HG03097 (cell line): ENCODE results near the gene SUGP1.
A peak's percentile ranks its signal among the peaks of the same experiment; 100 is the strongest.

Source experiments
- ATAC-seq: cut with Tn5 transposase; IDR thresholded peaks from one replicate; pipeline ENCODE4 v1.9.1; 2021; ENCODE audit not compliant: unreplicated experiment, low FRiP score

Gene SUGP1

DNA sequence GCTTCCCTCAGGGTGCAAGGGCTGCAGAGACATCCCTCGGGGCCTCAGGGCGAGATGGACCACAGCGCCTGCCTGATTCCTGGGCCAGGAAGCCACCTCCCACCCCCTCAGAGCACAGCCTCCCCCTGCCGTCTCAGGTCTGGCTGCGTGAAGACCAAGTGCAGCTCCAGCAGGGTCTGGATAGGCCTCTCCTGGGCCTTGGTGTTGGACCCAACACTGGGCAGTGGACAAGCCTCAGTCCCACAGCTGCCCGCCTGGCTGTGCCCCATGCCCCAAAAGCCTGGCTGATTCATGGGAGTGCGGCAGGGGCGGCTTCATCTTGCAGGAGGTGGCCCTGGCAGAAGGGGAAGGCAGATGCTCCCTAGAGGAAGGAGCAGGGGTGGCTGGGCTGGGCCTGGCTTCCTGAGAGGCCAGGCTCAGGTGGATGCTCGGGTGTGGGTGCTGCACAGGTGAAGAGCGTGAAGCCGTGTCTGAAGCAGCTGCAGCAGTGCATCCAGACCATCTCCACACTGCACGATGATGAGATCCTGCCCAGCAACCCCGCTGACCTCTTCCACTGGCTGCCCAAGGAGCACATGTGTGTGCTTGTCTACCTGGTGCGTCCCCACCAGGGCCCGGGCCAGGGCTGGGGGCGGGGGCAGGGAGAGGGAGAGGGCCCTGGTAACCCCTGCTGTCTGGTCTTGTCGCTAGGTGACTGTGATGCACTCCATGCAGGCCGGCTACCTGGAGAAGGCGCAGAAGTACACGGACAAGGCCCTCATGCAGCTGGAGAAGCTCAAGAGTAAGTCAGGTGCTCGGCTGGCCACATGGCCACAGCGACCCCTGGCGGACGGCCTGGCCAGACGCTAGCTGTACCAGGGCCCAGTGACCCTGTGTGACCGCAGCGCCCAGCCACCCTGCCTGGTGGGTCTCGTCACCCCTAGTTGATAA is 22.0 kb upstream of the SUGP1 start:
- ATAC-seq = no peak

DNA sequence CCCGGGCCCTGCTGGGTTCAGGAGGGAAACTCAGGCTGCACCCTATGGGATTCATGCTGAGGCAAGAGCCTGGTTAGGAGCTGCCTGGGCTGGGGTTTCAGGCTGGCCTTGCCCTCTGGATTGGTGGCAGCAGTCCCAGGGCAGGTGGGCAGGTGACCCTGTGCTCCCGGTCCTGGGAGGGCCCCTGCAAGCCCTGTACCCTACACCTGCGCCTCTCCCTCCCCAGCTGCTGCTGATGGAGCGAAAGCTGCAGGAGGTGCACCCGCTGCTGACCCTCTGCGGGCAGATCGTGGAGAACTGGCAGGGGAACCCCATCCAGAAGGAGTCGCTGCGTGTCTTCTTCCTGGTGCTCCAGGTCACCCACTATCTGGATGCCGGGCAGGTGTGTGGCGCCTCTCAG is 20.7 kb upstream of the SUGP1 start:
- no peak for ATAC-seq

- no peak for ATAC-seq
Measured at GRCh38 chr19:19338082-19338481, 17.8 kb upstream of the SUGP1 start.

- ATAC-seq = no peak
Measured at GRCh38 chr19:19337120-19337519, 16.8 kb upstream of the SUGP1 start.

GRCh38 chr19:19336597-19336996 is 16.3 kb upstream of the SUGP1 start:
- ATAC-seq = no peak

DNA sequence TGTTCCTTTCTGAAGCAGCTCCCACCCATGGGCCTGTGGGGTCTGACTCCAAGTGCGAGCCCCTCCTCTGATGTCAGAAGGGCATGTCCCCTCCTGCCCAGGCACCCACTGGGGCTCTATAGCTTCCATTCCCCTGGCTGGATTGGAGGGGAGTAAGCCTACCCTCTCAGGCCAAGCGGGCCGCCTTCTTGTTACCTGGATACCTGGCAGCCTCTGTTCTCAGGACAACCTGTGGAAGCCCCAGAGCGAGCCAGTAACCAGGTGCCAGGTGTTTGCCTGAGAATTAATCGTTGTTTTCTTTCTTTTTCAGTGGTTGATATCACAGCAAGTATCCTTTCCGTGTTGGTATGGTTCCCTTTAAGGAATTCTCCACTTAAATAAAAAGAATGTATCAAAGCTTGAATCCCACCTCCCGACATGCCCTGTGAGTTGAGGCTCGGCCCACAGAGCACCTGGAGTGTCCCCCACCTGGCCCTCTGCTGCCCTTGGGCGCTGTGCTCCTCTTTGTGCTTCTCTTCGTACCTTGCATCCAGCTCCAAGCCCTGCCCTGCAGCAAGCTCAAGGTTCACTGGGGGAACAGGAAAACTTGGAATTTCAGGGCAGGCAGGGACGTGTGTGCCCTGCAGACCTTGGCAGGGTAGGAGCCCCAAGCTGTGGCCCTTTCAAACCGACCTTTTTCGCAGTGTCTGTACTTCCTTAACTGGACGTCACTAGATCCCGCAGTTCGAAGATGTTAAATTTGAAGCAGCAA is 15.3 kb upstream of the SUGP1 start:
- ATAC-seq = no peak

DNA sequence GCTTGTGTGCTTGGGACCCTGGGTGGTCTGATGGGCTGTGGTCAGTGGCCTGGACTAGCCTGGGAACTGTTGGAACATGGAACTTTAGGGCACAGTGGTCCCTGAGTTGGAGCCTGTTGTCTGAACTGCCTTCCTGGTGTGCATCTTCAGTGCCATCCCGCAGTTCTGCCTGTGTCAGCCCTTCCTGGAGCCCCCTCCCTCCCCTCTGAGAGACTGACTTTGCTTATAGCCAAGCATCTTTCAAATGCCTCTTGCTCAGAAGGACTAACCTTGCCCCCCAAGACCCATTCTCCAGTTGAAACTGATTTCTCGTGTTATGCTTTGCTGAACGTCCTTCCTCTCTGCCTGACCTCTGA is 14.7 kb upstream of the SUGP1 start:
- ATAC-seq = no peak

GRCh38 chr19:19334063-19334988 is 14.0 kb upstream of the SUGP1 start:
- no peak for ATAC-seq

GRCh38 chr19:19329126-19329525 is 8.8 kb upstream of the SUGP1 start:
- no peak for ATAC-seq

- no peak for ATAC-seq
Measured at GRCh38 chr19:19327672-19328071, 7.4 kb upstream of the SUGP1 start.

GRCh38 chr19:19324059-19324770 is 3.9 kb upstream of the SUGP1 start:
- no peak for ATAC-seq

DNA sequence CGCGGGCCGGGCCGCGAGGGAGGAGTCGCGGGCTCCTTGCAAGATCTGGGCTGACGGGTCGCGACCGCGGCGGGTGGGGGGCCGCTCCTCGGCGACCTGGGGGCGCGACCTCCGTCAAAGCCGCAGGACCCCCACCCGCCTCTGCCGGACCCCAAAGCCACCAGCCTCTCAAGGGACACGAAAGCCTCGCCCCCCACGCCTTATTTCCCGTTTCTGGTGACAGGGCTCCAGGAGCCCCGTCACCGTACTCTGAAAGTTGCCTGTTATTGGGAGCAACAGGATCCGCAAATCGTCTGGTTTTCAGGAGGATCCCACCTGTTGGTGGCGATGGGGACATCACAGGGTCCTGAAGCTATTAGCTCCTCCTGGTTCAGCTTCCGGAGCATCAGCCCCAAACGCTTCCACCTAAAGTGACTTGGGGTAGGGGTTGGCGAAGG is 850 bp upstream of the SUGP1 start:
- ATAC-seq = peak; percentile 14

GRCh38 chr19:19319732-19320360 is 463 bp downstream of the SUGP1 start:
- no peak for ATAC-seq

GRCh38 chr19:19316082-19316481 is 4.2 kb downstream of the SUGP1 start:
- ATAC-seq = no peak

- ATAC-seq = no peak
Measured at GRCh38 chr19:19315444-19315843, 4.9 kb downstream of the SUGP1 start.

GRCh38 chr19:19308373-19308772 is 11.9 kb downstream of the SUGP1 start:
- no peak for ATAC-seq

DNA sequence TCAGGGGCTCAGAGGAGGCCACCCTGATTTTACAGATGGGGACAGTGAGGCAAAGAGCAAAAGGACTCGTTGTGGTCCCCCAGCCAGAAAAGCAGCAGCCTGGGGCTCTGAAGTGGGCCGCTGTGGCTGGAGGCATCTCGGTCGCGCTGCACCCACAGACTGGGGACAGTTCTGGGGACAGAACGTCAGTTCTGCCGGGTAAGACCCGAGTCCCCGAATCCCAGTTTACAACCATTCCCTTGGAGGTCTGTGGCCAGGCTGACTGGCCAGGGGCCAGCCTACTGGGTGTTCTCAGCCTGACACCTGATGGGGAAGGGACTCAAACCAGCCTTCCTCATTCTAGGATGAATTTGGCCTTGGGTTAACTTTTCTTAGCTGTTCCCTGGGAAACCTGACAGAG is 14.1 kb downstream of the SUGP1 start:
- ATAC-seq = no peak

DNA sequence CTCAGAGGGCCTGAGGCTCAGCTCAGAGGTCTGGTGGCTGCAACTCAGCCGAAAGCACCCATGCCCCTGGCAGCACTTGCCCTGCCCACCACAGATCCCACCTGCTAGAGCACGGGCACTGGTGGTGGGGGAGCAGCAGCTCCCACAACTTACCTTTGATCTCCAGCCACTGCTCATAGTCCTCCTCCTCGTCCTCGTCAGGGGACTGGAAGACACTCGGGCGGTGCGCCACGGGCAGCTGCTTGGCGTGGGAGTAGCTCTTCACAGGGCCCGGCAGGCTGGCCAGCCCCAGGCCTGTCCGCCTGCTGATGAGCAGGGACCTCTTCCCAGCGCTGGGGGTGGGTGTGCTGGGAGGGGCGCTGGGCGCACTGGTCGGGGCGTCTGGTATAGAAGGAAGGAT is 14.6 kb downstream of the SUGP1 start:
- ATAC-seq = no peak

- no peak for ATAC-seq
Measured at GRCh38 chr19:19305066-19305465, 15.2 kb downstream of the SUGP1 start.
